ENCODE data around the gene IL1RN.
"Not testable (repeated sequence)": the region's sequence is repeated elsewhere in the genome, so short reads cannot be mapped to it uniquely, and the experiment has no call there.

Gene IL1RN

DNA sequence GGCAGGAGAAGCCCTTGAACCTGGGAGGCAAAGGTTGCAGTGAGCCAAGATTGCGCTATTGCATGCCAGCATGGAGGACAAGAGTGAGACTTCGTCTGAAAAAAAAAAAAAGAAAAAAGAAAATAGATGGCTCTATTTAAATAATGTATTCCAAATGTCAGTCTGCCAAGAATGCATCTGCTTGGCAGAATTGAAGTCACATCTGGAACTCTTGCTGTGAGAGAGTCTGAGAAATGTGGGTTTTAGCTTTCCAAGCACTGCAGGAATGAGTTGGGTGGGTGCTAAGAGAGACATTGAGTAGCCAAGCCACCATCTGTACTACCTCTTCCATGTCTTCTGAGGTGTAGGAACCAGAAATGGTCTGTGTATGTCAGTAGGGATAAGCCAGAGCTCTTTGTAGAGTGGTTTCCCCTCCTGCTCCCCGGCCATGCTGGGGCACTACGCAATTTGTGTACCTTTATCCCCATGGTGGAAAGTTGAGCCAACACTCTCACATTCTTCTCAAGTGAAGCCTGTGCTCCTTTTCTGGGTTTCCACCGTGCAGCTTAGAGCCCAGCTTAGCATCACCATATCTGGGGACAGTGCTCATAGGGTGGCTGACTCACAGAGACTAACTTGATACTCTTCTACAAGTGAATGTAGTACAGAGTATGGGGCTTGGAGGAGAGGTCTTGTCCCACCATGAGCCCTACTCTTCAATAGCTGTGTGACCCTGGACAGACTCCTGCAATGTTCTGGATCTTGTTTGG lies 34.4 kb upstream of the IL1RN start:
- H3K27ac ChIP-seq: no peak overlapping the region
- no peak for DNase-seq (ENCODE audit: low spot score)
- TF ChIP-seq, protein P1, sequence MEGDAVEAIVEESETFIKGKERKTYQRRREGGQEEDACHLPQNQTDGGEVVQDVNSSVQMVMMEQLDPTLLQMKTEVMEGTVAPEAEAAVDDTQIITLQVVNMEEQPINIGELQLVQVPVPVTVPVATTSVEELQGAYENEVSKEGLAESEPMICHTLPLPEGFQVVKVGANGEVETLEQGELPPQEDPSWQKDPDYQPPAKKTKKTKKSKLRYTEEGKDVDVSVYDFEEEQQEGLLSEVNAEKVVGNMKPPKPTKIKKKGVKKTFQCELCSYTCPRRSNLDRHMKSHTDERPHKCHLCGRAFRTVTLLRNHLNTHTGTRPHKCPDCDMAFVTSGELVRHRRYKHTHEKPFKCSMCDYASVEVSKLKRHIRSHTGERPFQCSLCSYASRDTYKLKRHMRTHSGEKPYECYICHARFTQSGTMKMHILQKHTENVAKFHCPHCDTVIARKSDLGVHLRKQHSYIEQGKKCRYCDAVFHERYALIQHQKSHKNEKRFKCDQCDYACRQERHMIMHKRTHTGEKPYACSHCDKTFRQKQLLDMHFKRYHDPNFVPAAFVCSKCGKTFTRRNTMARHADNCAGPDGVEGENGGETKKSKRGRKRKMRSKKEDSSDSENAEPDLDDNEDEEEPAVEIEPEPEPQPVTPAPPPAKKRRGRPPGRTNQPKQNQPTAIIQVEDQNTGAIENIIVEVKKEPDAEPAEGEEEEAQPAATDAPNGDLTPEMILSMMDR (IDR thresholded peaks at IDR 0.05): no peak

DNA sequence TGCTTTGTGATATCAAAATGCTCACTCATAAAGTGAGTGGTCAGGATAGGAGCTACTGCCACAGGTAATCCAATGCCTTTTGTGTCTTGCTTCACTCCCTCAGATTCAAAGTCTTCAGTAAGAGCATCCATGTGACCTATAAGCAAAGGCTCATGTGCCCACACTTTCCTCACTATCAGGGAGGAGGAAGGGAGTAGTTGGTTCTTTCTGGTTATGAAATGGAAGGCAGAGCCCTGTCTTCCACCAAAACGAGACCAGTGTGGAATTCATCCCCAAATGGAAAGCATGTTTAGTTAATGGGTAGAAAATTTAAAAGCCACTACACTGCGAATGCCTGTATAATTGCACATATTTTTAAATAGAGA lies 33.8 kb upstream of the IL1RN start:
- TF ChIP-seq, protein P1 (IDR thresholded peaks at IDR 0.05): no peak
- no peak for DNase-seq (ENCODE audit: low spot score)
- H3K27ac ChIP-seq: no peak overlapping the region
- no peak overlapping the region for H3K4me3 ChIP-seq

More for the DNA sequence above, 34.4 kb upstream of the IL1RN start:
- no peak overlapping the region for H3K4me3 ChIP-seq

DNA sequence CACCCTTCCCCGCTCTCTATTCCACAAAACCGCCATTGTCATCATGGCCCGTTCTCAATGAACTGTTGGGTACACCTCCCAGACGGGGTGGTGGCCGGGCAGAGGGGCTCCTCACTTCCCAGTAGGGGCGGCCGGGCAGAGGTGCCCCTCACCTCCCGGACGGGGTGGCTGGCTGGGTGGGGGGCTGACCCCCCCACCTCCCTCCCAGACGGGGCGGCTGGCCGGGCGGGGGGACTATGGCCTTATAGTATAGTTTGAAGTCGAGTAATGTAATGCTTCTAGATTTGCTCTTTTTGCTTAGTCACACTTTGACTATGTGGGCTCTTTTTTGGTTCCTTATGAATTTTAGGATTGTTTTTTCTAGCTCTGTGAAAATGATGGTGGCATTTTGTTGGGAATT lies 31.1 kb upstream of the IL1RN start:
- not testable (repeated sequence) for H3K4me3 ChIP-seq; H3K27ac ChIP-seq; DNase-seq (ENCODE audit: low spot score)

DNA sequence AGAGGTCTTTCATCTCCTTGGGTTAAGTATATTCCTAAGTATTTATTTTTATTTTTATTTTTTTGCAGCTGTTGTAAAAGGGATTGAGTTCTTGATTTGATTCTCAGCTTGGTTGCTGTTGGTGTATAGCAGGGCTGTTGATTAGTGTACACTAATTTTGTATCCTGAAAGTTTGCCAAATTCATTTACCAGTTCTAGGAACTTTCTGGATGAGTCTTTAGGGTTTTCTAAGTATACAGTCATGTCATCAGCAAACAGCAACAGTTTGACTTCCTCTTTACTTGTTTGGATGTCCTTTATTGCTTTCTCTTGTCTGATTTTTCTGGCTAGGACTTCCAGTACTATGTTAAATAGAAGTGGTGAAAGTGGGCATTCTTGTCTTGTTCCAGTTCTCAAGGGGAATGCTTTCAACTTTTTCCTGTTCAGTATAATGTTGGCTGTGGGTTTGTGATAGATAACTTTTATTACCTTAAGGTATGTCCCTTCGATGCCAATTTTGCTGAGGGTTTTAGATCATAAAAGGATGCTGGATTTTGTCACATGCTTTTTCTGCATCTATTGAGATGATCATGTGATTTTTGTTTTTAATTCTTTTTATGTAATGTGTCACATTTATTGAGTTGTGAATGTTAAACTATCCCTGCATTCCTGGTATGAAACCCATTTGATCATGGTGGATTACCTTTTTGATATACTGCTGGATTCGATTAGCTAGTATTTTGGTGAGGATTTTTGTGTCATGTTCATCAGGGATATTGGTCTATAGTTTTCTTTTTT lies 30.4 kb upstream of the IL1RN start:
- not testable (repeated sequence) for H3K4me3 ChIP-seq; H3K27ac ChIP-seq; DNase-seq (ENCODE audit: low spot score)

DNA sequence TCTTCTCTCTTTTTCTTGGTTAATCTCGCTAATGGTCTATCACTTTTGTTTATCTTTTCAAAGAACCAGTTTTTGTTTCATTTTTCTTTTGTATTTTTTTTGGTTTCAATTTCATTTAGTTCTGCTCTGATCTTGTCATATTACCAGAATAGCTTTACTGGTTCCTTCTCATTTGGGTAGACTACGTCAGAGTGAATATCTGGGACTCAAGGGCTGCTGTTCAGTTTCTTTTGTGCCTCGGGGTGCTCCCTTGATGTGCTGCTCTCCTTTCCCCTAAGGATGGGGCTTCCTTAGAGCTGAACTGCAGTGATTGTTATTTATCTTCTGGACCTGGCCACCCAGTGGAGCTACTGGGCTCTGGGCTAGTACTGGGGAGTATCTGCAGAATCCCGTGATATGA lies 29.4 kb upstream of the IL1RN start:
- TF ChIP-seq, protein P1 (IDR thresholded peaks at IDR 0.05): no peak
- no peak for DNase-seq (ENCODE audit: low spot score)
- H3K4me3 ChIP-seq: no peak overlapping the region
- H3K27ac ChIP-seq: no peak overlapping the region

DNA sequence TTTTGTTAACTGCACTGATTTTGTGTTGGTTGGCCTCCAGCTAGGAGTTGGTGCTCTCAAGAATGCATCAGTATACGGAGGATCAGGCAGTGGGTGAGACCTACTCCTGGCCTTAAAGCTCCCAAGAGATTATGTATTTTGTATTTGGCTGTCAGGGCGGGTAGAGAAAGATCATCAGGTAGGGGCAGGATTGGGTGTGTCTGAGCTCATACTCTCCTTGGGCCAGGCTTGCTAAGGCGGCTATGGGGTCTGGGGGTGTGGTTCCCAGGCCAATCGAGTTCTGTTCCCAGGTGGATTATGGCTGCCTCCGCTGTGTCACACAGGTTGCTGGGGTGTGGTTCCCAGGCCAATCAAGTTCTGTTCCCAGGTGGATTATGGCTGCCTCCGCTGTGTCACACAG lies 28.9 kb upstream of the IL1RN start:
- TF ChIP-seq, protein P1 (IDR thresholded peaks at IDR 0.05): no peak
- Histone ChIP-seq H3K4me3 (no peak overlapping the region), H3K27ac (no peak overlapping the region)
- DNase-seq (ENCODE audit: low spot score): no peak

DNA sequence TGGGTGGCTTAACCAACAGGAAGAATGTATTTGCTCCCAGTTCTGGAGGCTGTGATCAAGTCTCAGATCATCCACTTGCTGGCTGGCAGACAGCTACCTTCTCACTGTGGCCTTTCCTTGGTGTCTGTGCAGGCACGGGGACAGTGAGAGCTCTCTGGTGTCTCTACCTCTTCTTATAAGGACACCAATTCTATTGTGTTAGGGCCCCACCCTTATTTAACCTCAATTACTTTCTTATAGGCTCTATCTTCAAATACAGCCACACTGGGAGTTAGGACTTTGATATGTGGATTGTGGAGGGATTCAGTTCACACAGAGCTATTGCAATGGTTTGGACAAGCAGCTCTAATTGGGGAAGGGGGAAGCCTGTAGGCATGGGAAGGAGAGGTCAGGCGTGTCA lies 25.3 kb upstream of the IL1RN start:
- TF ChIP-seq, protein P1 (IDR thresholded peaks at IDR 0.05): no peak
- H3K4me3 ChIP-seq: no peak overlapping the region

DNA sequence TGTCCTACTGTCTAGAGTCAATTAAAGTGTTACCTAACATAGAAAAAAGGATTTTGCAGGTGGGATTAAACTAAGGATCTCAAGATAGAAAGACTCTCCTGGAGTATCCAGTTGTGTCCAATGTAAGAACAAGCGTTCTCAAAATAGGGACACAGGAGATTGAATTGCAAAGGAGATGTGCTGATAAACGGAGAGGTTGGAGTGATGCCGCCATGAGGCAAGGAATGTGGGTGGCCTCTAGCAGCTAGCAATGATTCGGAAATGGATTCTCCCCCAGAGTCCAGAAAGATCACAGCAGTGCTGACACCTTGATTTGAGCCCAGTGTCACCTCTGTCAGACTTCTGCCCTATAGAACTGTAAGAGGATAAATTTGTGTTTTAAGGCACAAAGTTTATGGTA lies 24.1 kb upstream of the IL1RN start:
- Histone ChIP-seq H3K4me3 (no peak overlapping the region), H3K27ac (no peak overlapping the region)
- DNase-seq (ENCODE audit: low spot score): no peak
- TF ChIP-seq, protein P1 (IDR thresholded peaks at IDR 0.05): no peak

More for the DNA sequence above, 25.3 kb upstream of the IL1RN start:
- no peak overlapping the region for H3K27ac ChIP-seq
- DNase-seq (ENCODE audit: low spot score): no peak
